DND-41 (cell line): ENCODE measurements around the gene GRM4.

ENCODE experiments used
- EZH2 ChIP-seq: IDR thresholded peaks from 3 replicates; pipeline ENCODE4 v1.6.1; 2012; ENCODE audit warnings: borderline replicate concordance, low read depth, mild to moderate bottlenecking, moderate library complexity, low read length, inconsistent platforms; ENCODE audit not compliant: severe bottlenecking
- TF ChIP-seq, protein P1 (sequence below): IDR thresholded peaks from 2 replicates; pipeline ENCODE4 v1.5.1; 2012; ENCODE audit warnings: borderline replicate concordance, low read length, moderate library complexity, mild to moderate bottlenecking; ENCODE audit not compliant: poor library complexity, severe bottlenecking; ENCODE audit errors: extremely low read depth

DNA sequence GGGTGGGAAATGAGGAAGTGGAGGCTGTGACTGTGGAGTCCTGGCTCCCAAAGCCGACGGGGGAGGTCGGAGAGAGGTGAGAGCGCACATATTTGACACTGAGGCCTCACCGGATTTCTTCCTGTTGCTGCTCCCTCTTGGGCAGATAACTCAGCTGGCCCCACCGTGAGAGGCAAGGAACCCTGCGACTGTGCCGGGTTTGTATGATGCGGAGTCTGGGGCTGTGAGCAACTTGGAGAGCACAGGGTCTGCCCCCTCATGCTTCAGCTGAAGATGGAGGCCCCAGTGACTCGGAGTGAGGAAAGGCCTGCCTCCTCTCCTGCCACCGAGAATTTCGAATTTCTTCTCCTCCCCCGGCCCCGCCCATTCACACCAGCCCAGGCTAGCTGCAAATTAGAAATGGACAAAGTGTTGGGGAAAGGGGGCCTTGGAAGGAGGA is 160.6 kb downstream of the GRM4 start:
- TF ChIP-seq, protein P1, sequence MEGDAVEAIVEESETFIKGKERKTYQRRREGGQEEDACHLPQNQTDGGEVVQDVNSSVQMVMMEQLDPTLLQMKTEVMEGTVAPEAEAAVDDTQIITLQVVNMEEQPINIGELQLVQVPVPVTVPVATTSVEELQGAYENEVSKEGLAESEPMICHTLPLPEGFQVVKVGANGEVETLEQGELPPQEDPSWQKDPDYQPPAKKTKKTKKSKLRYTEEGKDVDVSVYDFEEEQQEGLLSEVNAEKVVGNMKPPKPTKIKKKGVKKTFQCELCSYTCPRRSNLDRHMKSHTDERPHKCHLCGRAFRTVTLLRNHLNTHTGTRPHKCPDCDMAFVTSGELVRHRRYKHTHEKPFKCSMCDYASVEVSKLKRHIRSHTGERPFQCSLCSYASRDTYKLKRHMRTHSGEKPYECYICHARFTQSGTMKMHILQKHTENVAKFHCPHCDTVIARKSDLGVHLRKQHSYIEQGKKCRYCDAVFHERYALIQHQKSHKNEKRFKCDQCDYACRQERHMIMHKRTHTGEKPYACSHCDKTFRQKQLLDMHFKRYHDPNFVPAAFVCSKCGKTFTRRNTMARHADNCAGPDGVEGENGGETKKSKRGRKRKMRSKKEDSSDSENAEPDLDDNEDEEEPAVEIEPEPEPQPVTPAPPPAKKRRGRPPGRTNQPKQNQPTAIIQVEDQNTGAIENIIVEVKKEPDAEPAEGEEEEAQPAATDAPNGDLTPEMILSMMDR = no peak
- TF ChIP-seq EZH2 = no peak
